A673 (cell line): ENCODE results near the gene CPNE5.

ENCODE experiments used
- EZH2 ChIP-seq: fragments of 200-600 bp; sonication (generic); IDR thresholded peaks from 2 replicates; pipeline ENCODE4 v1.6.1; 2017; ENCODE audit warnings: borderline replicate concordance, low read depth, mild to moderate bottlenecking, mixed read lengths, antibody characterized with exemption, low read length; ENCODE audit not compliant: poor library complexity, severe bottlenecking
- TF ChIP-seq, protein P1 (sequence below): fragments of 300-800, 200-600 bp; sonication (generic); conservative IDR thresholded peaks from 2 replicates; pipeline ENCODE4 v1.5.1; 2017; ENCODE audit warnings: low read depth, mild to moderate bottlenecking, antibody characterized with exemption, low read length, moderate library complexity, mixed read lengths

GRCh38 chr6:36751091-36751490 lies 88.2 kb downstream of the CPNE5 start:
- no peak for TF ChIP-seq EZH2
- TF ChIP-seq, protein P1, sequence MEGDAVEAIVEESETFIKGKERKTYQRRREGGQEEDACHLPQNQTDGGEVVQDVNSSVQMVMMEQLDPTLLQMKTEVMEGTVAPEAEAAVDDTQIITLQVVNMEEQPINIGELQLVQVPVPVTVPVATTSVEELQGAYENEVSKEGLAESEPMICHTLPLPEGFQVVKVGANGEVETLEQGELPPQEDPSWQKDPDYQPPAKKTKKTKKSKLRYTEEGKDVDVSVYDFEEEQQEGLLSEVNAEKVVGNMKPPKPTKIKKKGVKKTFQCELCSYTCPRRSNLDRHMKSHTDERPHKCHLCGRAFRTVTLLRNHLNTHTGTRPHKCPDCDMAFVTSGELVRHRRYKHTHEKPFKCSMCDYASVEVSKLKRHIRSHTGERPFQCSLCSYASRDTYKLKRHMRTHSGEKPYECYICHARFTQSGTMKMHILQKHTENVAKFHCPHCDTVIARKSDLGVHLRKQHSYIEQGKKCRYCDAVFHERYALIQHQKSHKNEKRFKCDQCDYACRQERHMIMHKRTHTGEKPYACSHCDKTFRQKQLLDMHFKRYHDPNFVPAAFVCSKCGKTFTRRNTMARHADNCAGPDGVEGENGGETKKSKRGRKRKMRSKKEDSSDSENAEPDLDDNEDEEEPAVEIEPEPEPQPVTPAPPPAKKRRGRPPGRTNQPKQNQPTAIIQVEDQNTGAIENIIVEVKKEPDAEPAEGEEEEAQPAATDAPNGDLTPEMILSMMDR, result no peak
